Measurements from ENCODE around the gene ZNF700.
A peak's percentile ranks its signal among the peaks of the same experiment; 100 is the strongest.
"Not testable (repeated sequence)": the region's sequence is repeated elsewhere in the genome, so short reads cannot be mapped to it uniquely, and the experiment has no call there.

The ZNF700 gene

DNA sequence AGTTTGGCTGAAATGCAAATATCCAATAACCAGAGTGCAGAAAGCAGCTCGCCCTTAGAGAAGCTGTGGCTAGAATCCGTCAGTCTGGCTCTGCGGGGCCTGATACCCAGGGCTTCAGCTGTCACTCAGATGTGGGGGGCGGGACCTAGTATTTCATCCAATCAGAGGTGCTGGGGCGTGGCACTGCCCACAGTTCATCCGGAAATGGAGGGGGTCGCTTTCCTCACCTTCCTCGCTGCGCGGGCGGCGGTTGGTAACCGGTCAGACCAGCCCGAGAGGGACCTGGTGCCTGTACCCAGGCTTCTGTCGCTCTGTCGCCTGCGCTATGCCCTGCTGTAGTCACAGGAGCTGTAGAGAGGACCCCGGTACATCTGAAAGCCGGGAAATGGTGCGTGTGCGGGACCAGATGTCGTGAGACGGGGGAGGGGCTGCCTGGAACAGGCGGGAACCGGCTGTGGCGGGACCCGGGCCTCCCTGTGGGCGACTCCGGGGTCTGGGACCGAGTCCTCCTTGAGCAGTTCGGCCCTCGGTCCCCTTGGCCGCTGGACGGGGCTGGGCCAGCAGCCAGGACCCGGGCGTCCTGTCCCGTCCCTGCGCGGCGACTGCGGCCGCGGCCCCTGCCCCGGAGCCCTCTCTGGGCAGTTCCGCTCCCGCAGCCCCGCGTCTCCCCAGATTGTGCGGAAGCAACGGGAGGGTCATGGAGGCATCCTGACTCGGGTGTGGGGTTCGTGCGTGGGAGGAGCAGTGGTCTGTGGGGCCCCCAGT lies at the start of gene ZNF700:
ZNF700 (plus strand) TSS at position 222 of the 765 bp plus-strand sequence; CDS start at position 326, 104 bp downstream.
- FAIRE-seq (peak; percentile 95), DNase-seq (ENCODE audit: extremely low spot score, insufficient read length, low read depth) (peak; percentile 69)

GRCh38 chr19:11879687-11880266 lies 45.1 kb upstream of the ZNF700 start:
- FAIRE-seq; DNase-seq (ENCODE audit: extremely low spot score, insufficient read length, low read depth): not testable (repeated sequence)

- no peak for DNase-seq (ENCODE audit: extremely low spot score, insufficient read length, low read depth)
- FAIRE-seq = no peak
Measured at GRCh38 chr19:11880598-11880997, 44.3 kb upstream of the ZNF700 start.

DNA sequence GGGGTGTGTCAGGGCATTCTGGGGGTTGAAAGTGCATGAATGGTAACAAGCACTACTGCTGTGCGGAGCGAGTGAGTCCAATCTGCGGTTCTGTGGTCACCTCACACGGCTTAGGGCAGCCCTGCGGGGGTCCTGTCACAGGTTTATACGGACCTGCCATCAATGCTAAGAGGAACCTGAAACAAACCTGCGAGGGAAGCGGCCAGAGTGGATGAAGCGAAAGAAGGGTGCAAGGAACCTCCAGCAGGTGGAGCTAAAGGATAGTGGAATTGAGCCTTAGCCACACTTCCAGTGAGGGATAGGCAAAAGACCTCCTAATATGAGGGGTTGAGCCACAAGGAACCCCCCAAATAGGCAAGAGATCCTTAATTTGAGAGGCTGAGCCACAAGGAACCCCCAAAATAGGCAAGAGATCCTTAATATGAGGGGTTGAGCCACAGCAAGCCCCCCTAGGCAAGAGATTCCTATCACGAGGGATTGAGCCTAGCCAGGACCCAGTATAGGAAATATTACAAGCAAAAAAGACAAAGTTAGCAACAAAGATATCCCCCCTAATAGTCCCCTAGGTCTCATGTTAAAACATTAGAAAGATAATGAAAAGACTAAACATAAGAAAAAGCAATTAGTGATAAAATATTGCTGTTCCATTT lies 43.6 kb upstream of the ZNF700 start:
- DNase-seq (ENCODE audit: extremely low spot score, insufficient read length, low read depth) = no peak
- peak; percentile 53 for FAIRE-seq

DNA sequence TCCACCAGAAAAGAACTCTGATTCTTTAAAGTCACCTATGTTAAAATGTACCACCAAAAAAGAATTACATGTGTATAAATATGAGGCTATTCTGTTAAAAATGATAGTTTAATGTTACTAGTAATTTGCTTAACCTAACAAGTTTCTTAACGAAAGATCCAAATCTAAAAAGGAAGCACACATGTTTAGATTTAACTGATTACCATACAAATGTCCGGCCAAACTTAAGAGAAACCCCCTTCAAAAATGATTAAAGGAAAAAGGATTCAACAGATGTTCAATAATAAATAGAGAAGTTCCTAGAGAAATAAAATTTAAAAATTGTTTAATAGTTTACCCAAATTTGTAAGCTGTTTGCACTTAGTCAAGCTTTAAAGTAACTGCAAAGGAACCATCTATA lies 42.3 kb upstream of the ZNF700 start:
- FAIRE-seq (no peak), DNase-seq (ENCODE audit: extremely low spot score, insufficient read length, low read depth) (no peak)

DNA sequence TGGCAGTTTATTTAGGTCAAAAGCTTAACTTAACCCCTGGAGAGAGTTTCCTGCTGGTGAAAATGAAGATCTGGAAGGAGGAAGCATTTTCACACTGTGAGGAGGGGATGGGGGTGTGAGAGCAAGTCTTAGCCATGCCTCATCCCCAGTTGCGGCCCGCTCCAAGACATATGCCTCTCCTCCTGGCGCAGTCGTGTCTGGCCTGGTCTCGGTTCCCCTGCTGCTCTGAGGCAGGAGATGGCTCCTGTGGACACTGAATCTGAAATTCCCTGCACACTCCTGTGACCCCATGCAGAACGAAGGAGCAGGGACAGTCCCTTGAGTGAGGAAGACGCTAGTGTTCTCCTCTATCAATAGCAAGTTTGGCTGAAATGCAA lies 37.7 kb upstream of the ZNF700 start:
- DNase-seq (ENCODE audit: extremely low spot score, insufficient read length, low read depth) (no peak), FAIRE-seq (no peak)

DNA sequence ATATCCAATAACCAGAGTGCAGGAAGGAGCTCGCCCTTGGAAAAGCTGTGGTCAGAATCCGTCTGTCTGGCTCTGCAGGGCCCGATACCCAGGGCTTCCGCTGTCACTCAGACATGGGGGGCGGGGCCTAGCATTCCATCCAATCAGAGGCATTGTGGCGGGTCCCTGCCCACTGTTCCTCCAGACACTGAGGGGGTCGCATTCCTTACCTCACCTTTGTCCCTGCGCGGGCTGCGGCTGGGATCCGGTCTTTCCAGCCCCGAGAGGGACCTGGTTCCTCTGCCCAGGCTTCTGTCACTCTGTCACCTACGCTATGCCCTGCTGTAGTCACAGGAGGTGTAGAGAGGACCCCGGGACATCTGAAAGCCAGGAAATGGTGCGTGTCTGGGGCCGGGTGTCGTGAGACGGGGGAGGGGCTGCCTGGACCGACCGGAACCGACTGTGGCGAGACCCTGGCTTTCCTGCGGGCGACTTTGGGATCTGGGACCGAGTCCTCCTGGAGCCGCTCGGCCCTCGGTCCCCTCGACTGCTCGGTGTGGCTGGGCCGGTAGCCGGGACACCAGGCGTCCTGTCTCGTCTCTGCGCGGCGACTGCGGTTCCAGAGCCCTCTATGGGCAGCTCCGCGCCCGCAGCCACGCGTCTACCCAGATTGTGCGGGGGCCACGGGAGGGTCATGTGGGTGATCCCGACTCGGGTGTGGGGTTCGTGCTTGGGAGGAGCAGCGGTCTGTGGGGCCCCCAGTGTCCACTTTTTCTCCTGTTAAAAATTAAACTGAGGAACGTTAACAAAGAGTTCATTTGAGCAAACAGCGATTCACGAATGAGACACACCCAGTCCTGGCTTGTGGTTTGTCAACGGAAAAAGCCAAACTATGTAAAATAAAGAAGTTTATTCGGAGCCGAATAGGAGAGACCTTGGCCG lies 37.0 kb upstream of the ZNF700 start, which contains the start of gene ZNF69:
ZNF69 (plus strand) TSS at position 172 of the 921 bp plus-strand sequence; CDS start at position 314, 142 bp downstream.
- no peak for FAIRE-seq
- no peak for DNase-seq (ENCODE audit: extremely low spot score, insufficient read length, low read depth)

GRCh38 chr19:11889901-11890300 lies 35.0 kb upstream of the ZNF700 start:
- not testable (repeated sequence) for DNase-seq (ENCODE audit: extremely low spot score, insufficient read length, low read depth); FAIRE-seq

DNA sequence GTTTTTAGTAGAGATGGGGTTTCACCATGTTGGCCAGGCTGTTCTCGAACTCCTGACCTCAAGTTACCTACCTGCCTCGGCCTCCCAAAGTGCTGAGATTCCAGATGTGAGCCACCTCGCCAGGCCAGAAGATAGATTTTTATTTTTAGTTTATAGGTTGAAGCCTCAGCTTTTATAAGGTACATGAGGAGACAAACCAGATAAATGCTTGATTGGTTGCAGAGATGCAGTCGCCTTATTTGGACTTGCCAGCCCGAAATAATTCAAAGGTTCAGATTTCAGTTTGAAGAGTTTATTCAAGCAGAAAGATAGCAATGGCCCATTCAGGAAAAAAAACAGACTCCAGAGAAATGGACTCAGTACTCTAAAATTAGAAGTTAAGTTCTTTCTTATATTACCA lies 34.3 kb upstream of the ZNF700 start:
- DNase-seq (ENCODE audit: extremely low spot score, insufficient read length, low read depth) = no peak
- no peak for FAIRE-seq

GRCh38 chr19:11894851-11895250 lies 30.1 kb upstream of the ZNF700 start:
- FAIRE-seq (no peak), DNase-seq (ENCODE audit: extremely low spot score, insufficient read length, low read depth) (no peak)

- FAIRE-seq (no peak), DNase-seq (ENCODE audit: extremely low spot score, insufficient read length, low read depth) (no peak)
Measured at GRCh38 chr19:11902228-11902627, 22.7 kb upstream of the ZNF700 start.

- FAIRE-seq (no peak), DNase-seq (ENCODE audit: extremely low spot score, insufficient read length, low read depth) (no peak)
Measured at GRCh38 chr19:11905928-11906327, 19.0 kb upstream of the ZNF700 start.

- not testable (repeated sequence) for DNase-seq (ENCODE audit: extremely low spot score, insufficient read length, low read depth); FAIRE-seq
Measured at GRCh38 chr19:11911937-11912336, 13.0 kb upstream of the ZNF700 start.

DNA sequence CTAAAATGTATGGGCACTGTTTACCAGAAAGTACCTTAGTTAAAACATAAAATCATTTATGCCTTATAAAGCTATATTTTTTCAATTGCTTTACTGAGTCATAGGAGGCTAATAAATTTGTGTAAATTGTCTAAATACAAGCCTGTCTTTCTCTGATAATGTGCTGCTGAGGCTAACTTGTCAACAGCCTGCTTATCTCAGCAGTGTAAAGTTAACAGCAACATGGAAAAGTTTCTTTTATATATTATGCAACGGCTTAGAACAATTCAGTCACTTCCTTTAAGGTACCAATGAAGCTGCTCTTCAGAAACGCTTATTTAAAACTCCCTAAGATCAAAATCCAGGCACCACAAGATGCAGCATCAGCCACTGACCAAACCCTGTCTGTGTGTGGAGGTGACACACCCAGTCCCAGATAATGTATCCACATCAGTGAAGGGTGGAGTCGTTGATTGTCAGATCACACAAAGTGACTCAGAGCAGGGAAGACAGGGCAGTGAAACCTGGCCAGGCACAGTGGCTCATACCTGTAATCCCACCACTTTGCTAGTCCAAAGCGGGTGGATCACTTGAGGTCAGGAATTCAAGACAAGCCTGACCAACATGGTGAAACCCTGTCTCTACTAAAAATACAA lies 10.4 kb upstream of the ZNF700 start:
- not testable (repeated sequence) for FAIRE-seq; DNase-seq (ENCODE audit: extremely low spot score, insufficient read length, low read depth)

DNA sequence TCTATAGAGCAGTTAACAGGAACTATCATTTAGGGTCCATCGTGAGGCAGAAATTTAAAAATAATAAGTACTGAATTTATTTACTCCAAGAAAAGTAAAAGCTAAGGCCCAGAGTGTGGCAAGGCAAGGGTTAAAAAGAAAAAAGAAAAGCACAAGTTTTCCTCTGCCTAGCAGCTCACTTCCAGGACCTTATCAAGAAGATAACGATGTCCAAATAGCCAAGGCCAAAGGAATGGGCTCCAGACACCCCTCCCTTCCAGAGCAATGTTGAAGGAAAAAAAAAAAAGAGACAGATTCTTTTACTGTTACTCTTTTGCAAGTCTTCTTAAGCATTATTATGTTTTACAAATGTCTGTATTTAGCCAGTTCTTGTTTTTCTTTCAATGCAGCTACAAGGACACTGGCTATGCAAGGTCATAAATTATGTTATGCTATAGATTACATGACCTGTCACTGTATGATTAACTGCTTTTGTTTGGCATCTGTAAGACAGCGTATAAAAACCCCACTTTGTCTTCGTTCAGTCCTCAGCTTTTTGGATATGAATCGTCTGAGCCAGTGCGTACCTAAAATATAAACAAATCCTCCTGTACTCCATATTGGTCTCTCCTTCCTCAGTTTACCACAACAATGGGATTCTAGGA lies 2.9 kb upstream of the ZNF700 start:
- FAIRE-seq = no peak
- no peak for DNase-seq (ENCODE audit: extremely low spot score, insufficient read length, low read depth)

DNA sequence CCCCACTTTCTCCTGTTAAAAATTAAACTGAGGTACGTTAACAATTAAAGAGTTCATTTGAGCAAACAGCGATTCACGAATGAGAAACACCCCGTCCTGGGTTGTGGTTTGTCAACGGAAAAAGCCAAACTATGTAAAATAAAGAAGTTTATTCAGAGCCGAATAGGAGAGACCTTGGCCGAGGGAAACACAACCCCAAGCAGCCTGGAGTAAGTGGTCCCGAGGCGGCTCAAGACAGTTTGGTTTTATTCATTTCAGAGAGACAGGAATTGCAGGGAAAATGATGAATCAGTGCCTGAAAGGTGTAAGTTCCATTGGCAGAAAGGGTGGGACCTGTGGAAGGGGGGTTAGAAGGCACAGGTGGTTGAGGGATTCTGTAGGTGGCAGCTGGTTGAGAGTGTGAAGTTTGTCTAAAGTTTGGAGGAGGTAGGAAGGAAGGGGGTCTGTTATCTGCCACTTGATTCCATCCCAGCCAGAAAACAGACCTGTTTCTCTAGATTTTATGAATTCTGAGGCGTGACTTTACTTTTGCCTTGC lies 812 bp downstream of the ZNF700 start:
- peak; percentile 75 for FAIRE-seq
- not testable (repeated sequence) for DNase-seq (ENCODE audit: extremely low spot score, insufficient read length, low read depth)

GRCh38 chr19:11927227-11927626 lies 2.3 kb downstream of the ZNF700 start:
- FAIRE-seq (no peak), DNase-seq (ENCODE audit: extremely low spot score, insufficient read length, low read depth) (no peak)

GRCh38 chr19:11931051-11931450 lies 6.1 kb downstream of the ZNF700 start:
- DNase-seq (ENCODE audit: extremely low spot score, insufficient read length, low read depth) = no peak
- FAIRE-seq = no peak

DNA sequence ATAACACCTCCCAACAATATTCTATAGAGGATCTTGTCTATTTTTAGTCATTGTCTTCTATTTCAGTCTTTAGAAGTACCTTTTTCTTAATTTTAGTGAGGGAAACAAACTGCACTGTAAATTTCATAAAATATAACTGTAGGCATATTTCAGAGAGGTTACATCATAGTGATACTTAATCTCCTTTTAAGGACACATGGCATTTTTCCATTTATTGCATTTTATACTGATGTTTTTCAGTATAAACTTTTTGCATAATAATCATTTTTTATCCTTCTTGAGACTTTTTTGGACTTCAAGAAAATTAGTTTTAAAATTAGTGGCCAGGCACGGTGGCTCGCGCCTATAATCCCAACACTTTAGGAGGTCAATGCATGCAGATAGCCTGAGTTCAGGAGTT lies 6.6 kb downstream of the ZNF700 start:
- DNase-seq (ENCODE audit: extremely low spot score, insufficient read length, low read depth) (no peak), FAIRE-seq (no peak)

All from GM18507 (cell line).